HG03045 (cell line): ENCODE results near the gene TAMALIN.

Experiments used
- ATAC-seq: cut with Tn5 transposase; IDR thresholded peaks from one replicate; pipeline ENCODE4 v1.9.1; 2021; ENCODE audit warnings: mild to moderate bottlenecking, moderate library complexity; ENCODE audit not compliant: unreplicated experiment

TAMALIN gene

GRCh38 chr12:52054833-52055730 lies 48.3 kb downstream of the TAMALIN start:
- ATAC-seq, result no peak

GRCh38 chr12:52055731-52056711 lies 49.3 kb downstream of the TAMALIN start:
- no peak for ATAC-seq

- ATAC-seq, result no peak
These were observed 50.3 kb downstream of the TAMALIN start for GRCh38 chr12:52056801-52057637.

- no peak for ATAC-seq
These were observed 51.2 kb downstream of the TAMALIN start for GRCh38 chr12:52057638-52058576.

GRCh38 chr12:52058631-52059361 lies 52.0 kb downstream of the TAMALIN start:
- no peak for ATAC-seq

- no peak for ATAC-seq
These were observed 53.1 kb downstream of the TAMALIN start for GRCh38 chr12:52059582-52060497.

- no peak for ATAC-seq
These were observed 53.9 kb downstream of the TAMALIN start for GRCh38 chr12:52060498-52061177.

GRCh38 chr12:52061470-52062166 lies 54.9 kb downstream of the TAMALIN start:
- ATAC-seq, result no peak

- no peak for ATAC-seq
These were observed 55.7 kb downstream of the TAMALIN start for GRCh38 chr12:52062167-52063081.

- no peak for ATAC-seq
These were observed 56.6 kb downstream of the TAMALIN start for GRCh38 chr12:52063082-52063924.

GRCh38 chr12:52063981-52064649 lies 57.4 kb downstream of the TAMALIN start:
- ATAC-seq, result no peak
